ENCODE data around the gene RBAK. TPM values are rescaled to one million over a fixed set of nuclear protein-coding genes. Genes with fewer than 3 reads are reported as not detected.

Gene RBAK
- polyA plus RNA-seq (2011; rRNA removed) (9.5 and 11.2 TPM in 2 replicates), polyA plus RNA-seq (2017; fragmentation: RNase III; extraction: RNeasy Plus Mini Kit Qiagen cat#74134 plus additional on column Dnase treatment) (6.7 to 7.0 TPM (median 6.8 TPM) in 3 replicates), polyA minus RNA-seq (2011; rRNA and poly(A)+ RNA removed) (6.0 and 6.8 TPM in 2 replicates)
- polyA plus RNA-seq (2012; cell fraction: cytosol; rRNA removed) = 1.1 and 1.2 TPM in 2 replicates
- polyA plus RNA-seq (2012; cell fraction: nucleus; rRNA removed) = 2.3 and 3.0 TPM in 2 replicates

- CTCF ChIA-PET = interaction anchor here (1.1 kb wide), 1 partner anchor 162 kb away, joined by 3 read pairs; the partner anchor contains the start of gene RADIL
- Histone ChIP-seq H3K4me1 (no peaks in the 10 kb centered on the region), H3K4me3 (peak within 1 kb of the TSS; percentile 85), H3K9me3 (peaks cover 24% of the 10 kb centered on the region), H3K4me2 (peak within 1 kb of the TSS; percentile 70), H3K27ac (peak within 1 kb of the TSS; percentile 89 to 98)
- peak; percentile 83 to 97 for DNase-seq (ENCODE audit: low read depth in 1 of 2, low spot score in 1 of 2)
- no peak for FAIRE-seq
- 21% methylated on average over 5 of the region's 69 CpGs for WGBS (ENCODE audit: missing lambda C conversion rate)
- POLR2A ChIA-PET = interaction anchor here (0.6 to 1.0 kb wide), 4 partner anchors 14 to 308 kb away, joined by 3 to 5 read pairs (median 4); no protein-coding TSS in a partner anchor
- ATAC-seq = peak; percentile 100
- TF ChIP-seq MAFK (IDR thresholded peaks at IDR 0.05; ENCODE audit: partially characterized antibody) = no peak
- TF ChIP-seq EHF (CRISPR knock-in tag; IDR thresholded peaks at IDR 0.05) = no peak
- TF ChIP-seq GATA3 (IDR thresholded peaks at IDR 0.05; ENCODE audit: borderline replicate concordance) = no peak
- TF ChIP-seq ESRRA (IDR thresholded peaks at IDR 0.05; ENCODE audit: borderline replicate concordance, low read length) = no peak
- no peak for TF ChIP-seq HOXA7 (CRISPR knock-in tag; IDR thresholded peaks at IDR 0.05)
- peak; percentile 76 for TF ChIP-seq REST (IDR thresholded peaks at IDR 0.05)
- TF ChIP-seq TFCP2L1 (CRISPR knock-in tag; IDR thresholded peaks at IDR 0.05) = 0 out of 2 replicates have a peak, but pooled peaks have one; percentile 29
- TF ChIP-seq MAX (IDR thresholded peaks at IDR 0.05) = peak; percentile 75
- peak; percentile 51; the same call in 1 of the 2 replicates for TF ChIP-seq EHMT2 (IDR thresholded peaks at IDR 0.05; ENCODE audit: low read depth)
- no peak for TF ChIP-seq RCOR1 (IDR thresholded peaks at IDR 0.05; ENCODE audit: low read depth, low read length)
- TF ChIP-seq POLR2A (IDR thresholded peaks at IDR 0.05; ENCODE audit: low read length) = peak; percentile 74
- TF ChIP-seq HMGXB4 (CRISPR knock-in tag; IDR thresholded peaks at IDR 0.05; ENCODE audit: borderline replicate concordance) = no peak
- no peak for TF ChIP-seq KDM1A (IDR thresholded peaks at IDR 0.05; ENCODE audit: low read depth)
- no peak for TF ChIP-seq CHD4 (IDR thresholded peaks at IDR 0.05; ENCODE audit: borderline replicate concordance)
- TF ChIP-seq JUNB (IDR thresholded peaks at IDR 0.05) = no peak
- 0 out of 3 replicates have a peak, but pooled peaks have one; percentile 64 for TF ChIP-seq BCL3 (IDR thresholded peaks at IDR 0.05)
- no peak for TF ChIP-seq CTCF (IDR thresholded peaks at IDR 0.05)
- no peak for TF ChIP-seq USF2 (IDR thresholded peaks at IDR 0.05)
- no peak for TF ChIP-seq FOSB (CRISPR knock-in tag; IDR thresholded peaks at IDR 0.05)
- TF ChIP-seq FOSL2 (IDR thresholded peaks at IDR 0.05) = no peak
- TF ChIP-seq FOSL2 (CRISPR knock-in tag; IDR thresholded peaks at IDR 0.05) = no peak
- peak in 1 of 2 experiments; percentile 80; a peak in 3 of 5 replicates for TF ChIP-seq JUN (IDR thresholded peaks at IDR 0.05)
- no peak for TF ChIP-seq CBX2 (IDR thresholded peaks at IDR 0.05; ENCODE audit: borderline replicate concordance, low read depth)
- TF ChIP-seq RFX5 (IDR thresholded peaks at IDR 0.05) = no peak
- no peak for TF ChIP-seq ZSCAN20 (CRISPR knock-in tag; IDR thresholded peaks at IDR 0.05)
- TF ChIP-seq HDAC2 (IDR thresholded peaks at IDR 0.05) = no peak
- no peak for TF ChIP-seq ZFP36 (IDR thresholded peaks at IDR 0.05; ENCODE audit: borderline replicate concordance, partially characterized antibody)
- no peak for TF ChIP-seq NR3C1 (IDR thresholded peaks at IDR 0.05)
- peak; percentile 90 for TF ChIP-seq PHF8 (IDR thresholded peaks at IDR 0.05; ENCODE audit: borderline replicate concordance, low read depth)
- peak; percentile 76 for TF ChIP-seq CHD2 (IDR thresholded peaks at IDR 0.05; ENCODE audit: low read length, partially characterized antibody)
- no peak for TF ChIP-seq RARB (CRISPR knock-in tag; IDR thresholded peaks at IDR 0.05)
These were observed at the start of gene RBAK for GRCh38 chr7:5045558-5046396. Gene RBAK, plus strand, starts transcription at chr7:5045860. Its CDS starts 2,217 bp downstream, at chr7:5048077.
